BLaER1 treated with 17β-estradiol and CSF1 and Interleukin-3, amounts not matched to agents 10 nM and 100 nM (cell line): ENCODE results near the gene HAND2.

Source experiments
- H3K27ac ChIP-seq, 11 experiments: shearing (Covaris generic); formaldehyde crosslinking; 2 replicates each; pipeline ENCODE4 v1.8.1; 2022
- H3K27me3 ChIP-seq, 11 experiments: shearing (Covaris generic); formaldehyde crosslinking; 2 replicates each; pipeline ENCODE4 v1.8.1; 2022
- H3K36me3 ChIP-seq, 11 experiments: shearing (Covaris generic); formaldehyde crosslinking; 2 replicates each; pipeline ENCODE4 v1.8.1; 2022
- H3K4me1 ChIP-seq, 10 experiments: shearing (Covaris generic); formaldehyde crosslinking; 2 replicates each; pipeline ENCODE4 v1.8.1; 2022
- H3K4me2 ChIP-seq, 11 experiments: shearing (Covaris generic); formaldehyde crosslinking; 2 replicates each; pipeline ENCODE4 v1.8.1; 2022
- H3K4me3 ChIP-seq, 10 experiments: shearing (Covaris generic); formaldehyde crosslinking; 2 replicates each; pipeline ENCODE4 v1.8.1; 2022
- H3K9ac ChIP-seq, 11 experiments: shearing (Covaris generic); formaldehyde crosslinking; 2 replicates each; pipeline ENCODE4 v1.8.1; 2022
- H3K9me3 ChIP-seq, 11 experiments: shearing (Covaris generic); formaldehyde crosslinking; replicated peaks in 1 of 11; 2 replicates each; pipeline ENCODE4 v1.8.1; 2022
- H4K20me1 ChIP-seq, 11 experiments: shearing (Covaris generic); formaldehyde crosslinking; 2 replicates each; pipeline ENCODE4 v1.8.1; 2022
- Cebpa-rat ChIP-seq, 11 experiments: shearing (Covaris generic); IDR thresholded peaks; 2 replicates each; pipeline ENCODE4 v1.8.1; 2022

The HAND2 gene

DNA sequence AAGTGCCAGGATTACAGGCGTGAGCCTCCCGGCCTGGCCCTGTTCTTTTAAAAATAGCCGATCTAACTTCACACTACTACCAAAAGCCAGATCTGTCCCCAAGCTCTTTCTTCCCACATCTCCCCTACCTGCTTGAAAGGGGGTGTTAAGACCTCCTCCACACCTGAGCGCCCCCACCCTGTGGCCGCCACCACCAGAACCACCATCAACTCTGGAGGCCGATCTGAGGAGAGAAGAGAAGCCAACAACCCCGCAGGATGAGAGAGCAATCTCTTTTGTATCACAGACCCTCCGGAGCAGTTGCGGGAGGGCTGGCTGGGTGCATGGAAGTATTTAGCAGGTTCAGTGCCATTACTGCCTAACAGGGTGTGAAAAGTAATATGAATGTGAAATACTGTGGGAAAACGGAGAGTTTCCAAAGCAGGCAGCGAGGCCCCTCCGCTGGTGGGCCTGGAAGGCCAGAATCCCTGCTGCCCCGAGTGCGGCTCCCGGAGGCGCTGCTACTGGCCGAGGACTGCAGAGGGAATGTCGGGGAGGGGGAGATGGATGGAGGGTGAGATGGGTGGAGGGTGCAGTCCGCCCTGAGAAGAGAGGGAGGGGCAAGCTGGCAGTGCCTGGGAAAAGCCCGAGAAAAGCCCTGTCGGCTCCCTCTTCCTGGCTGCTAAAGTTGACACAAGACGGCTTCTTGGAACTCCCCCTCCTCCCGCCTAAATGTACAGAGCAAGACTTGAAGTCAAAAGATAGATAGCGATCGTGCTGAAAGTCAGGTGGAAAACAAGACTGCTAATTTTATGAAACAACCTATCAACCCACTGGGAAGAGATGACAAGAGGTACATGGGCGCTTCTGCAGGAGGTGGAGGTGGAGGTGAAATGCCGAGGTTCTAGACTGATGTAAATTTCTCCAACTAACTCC is 22.3 kb downstream of the HAND2 start:
- no peak overlapping the region for H3K9ac ChIP-seq
- H3K4me2 ChIP-seq, result no peak overlapping the region
- no peaks in the 10 kb centered on the region for H3K36me3 ChIP-seq
- H3K4me3 ChIP-seq, result no peak overlapping the region
- peaks cover 26 to 43% (median 32%) of the 10 kb centered on the region in 11 experiments for H3K9me3 ChIP-seq
- no peak overlapping the region for H3K27ac ChIP-seq
- TF ChIP-seq Cebpa-rat (IDR thresholded peaks at IDR 0.05), result no peak
- H4K20me1 ChIP-seq, result no peaks in the 10 kb centered on the region
- peaks cover 0 to 24% (median 8%) of the 10 kb centered on the region in 11 experiments; a peak in 11 of 22 replicates for H3K27me3 ChIP-seq
- H3K4me1 ChIP-seq, result peaks cover 0 to 27% (median 2%) of the 10 kb centered on the region in 10 experiments; a peak in 8 of 20 replicates

DNA sequence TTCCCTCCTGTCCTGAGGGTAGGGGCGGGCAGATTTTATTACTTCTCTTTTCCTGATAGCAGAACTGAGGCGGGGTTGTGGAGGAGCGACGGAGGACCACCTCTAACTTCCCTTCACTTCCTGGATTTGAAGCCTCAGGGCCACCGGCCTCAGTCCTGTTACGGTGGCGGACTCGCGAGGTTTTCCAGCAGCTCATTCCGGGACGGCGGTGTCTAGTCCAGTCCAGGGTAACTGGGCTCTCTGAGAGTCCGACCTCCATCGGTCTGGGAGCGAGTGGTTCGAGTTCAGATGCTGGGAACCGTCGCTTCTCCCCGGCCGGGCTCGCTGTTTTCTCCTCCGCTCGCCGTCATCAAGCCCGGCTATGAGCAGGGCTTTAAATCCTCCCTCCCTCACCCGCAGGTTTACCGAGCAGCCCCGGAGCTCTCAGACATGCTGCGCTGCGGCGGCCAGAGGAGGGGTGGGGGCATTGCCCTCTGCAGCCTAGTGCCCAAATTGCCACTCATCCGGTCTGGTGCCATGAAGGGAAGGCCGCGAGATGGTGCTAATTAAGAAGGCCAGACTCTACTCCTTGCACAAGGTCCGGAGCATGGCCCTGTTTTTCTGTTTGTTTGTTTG is 23.3 kb downstream of the HAND2 start:
- TF ChIP-seq Cebpa-rat (IDR thresholded peaks at IDR 0.05), result no peak
- Histone ChIP-seq H3K4me3 (no peak overlapping the region), H3K27me3 (peaks cover 0 to 24% (median 8%) of the 10 kb centered on the region in 11 experiments; a peak in 11 of 22 replicates)

DNA sequence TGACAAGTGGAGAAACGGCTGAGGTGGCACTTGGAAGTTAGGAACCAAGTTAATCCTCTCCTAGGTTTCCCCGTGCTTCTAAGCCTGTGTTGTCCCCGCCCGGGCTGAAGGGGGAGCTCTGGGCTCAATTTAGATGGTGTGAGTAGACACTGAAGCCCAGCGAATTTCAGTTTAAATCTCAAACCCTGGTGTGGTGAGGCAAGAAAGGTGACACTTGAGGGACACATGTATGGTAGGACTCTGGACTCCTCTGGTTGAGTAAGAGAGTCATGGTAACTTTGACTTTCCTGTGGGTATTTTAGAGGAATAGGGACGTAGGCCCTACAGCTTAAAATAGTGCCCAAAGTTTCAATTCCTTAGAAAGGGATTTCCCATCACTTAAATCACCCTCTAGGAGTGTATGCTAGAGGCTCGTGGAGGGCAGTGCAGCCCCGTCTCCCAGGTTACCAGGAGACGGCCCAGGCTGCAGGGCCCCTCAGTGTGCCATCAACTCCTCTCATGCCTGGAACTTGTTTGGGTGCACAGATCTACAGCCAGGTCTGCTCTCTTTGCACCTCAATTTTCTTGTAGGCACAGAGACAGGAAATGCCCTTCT is 24.0 kb downstream of the HAND2 start:
- H3K4me2 ChIP-seq, result peak overlapping the region in 5 of 11 experiments; percentile 31 to 68 (median 39); a peak in 9 of 22 replicates

More for the DNA sequence above, 23.3 kb downstream of the HAND2 start:
- Histone ChIP-seq H4K20me1 (no peaks in the 10 kb centered on the region), H3K36me3 (no peaks in the 10 kb centered on the region), H3K4me2 (peak overlapping the region in 4 of 11 experiments; percentile 38 to 68 (median 42); a peak in 5 of 22 replicates), H3K4me1 (peaks cover 0 to 34% (median 2%) of the 10 kb centered on the region in 10 experiments; a peak in 8 of 20 replicates), H3K9me3 (peaks cover 26 to 43% (median 33%) of the 10 kb centered on the region in 11 experiments), H3K27ac (no peak overlapping the region), H3K9ac (no peak overlapping the region)

DNA sequence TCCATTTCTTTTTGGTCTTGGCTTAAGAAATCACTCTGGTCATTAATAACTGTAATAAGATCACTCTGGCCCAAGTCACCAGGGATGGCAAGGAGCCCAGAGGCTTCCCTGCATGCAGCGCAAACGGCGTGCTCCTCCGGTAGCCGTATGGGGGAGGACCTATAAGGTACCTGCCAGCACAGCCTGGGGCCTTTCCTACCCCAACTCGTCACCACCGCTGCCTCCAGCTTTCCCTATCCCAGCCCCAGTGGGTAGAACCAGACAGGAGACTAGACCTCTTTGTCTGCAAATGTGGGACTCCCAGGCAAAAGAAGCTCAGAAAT is 25.9 kb downstream of the HAND2 start:
- Histone ChIP-seq H3K27me3 (peaks cover 0 to 17% (median 5%) of the 10 kb centered on the region in 11 experiments; a peak in 10 of 22 replicates), H3K4me3 (no peak overlapping the region), H3K4me1 (peaks cover 0 to 34% (median 2%) of the 10 kb centered on the region in 10 experiments; a peak in 8 of 20 replicates), H3K4me2 (peak overlapping the region in 1 of 11 experiments; percentile 57; a peak in 1 of 22 replicates), H3K36me3 (no peaks in the 10 kb centered on the region), H3K9me3 (peaks cover 27 to 49% (median 37%) of the 10 kb centered on the region in 11 experiments), H3K27ac (no peak overlapping the region), H3K9ac (no peak overlapping the region), H4K20me1 (no peaks in the 10 kb centered on the region)
- TF ChIP-seq Cebpa-rat (IDR thresholded peaks at IDR 0.05), result no peak

More for the DNA sequence above, 24.0 kb downstream of the HAND2 start:
- Histone ChIP-seq H3K36me3 (no peaks in the 10 kb centered on the region), H3K9me3 (peaks cover 30 to 49% (median 39%) of the 10 kb centered on the region in 11 experiments), H3K4me1 (peaks cover 0 to 34% (median 2%) of the 10 kb centered on the region in 10 experiments; a peak in 8 of 20 replicates), H3K27me3 (peaks cover 0 to 24% (median 8%) of the 10 kb centered on the region in 11 experiments; a peak in 11 of 22 replicates), H3K4me3 (no peak overlapping the region), H3K9ac (peak overlapping the region in 1 of 11 experiments; percentile 28; a peak in 1 of 22 replicates), H4K20me1 (no peaks in the 10 kb centered on the region), H3K27ac (no peak overlapping the region)
- TF ChIP-seq Cebpa-rat (IDR thresholded peaks at IDR 0.05), result no peak

DNA sequence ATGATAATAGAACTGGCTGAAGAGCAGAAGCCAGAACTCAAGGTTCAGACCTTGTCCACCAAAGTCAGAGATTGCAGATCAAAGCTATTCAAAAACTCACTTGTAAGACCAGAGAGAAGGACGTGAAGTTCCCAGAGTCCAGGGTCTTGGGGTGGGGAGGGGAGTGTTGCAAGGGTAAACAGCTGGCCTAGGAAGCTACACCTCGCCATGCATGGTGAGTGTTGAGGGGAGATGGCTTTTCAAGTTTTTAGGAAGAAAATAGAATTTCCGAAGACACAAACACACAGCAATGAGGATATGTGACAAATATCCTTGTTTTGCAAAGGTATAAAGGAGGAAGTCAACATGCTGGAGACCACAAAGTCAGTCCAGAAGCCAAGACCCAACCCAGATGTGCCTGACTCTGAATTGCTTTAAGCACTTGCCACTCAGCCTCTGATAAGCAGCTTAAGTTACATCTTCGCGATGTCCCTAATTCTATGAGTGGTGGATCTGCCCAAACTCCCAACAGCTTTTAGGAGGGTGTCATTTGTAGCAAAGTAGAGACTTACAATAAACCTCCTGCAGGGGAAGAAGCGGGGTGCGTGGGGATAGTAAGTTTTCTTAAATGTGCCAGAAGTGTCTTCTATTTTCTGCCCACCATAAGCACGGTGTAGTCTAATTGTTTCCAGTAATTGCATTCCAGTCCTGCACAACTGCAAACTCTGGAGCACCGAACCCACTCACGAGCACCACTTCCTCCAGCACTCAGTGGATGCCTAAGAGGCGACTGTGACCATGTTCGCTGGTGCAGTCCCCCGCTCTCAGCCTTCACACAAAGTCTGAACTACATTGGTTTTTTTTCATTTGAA is 26.5 kb downstream of the HAND2 start:
- Histone ChIP-seq H3K4me2 (peak overlapping the region in 1 of 11 experiments; percentile 57; a peak in 3 of 22 replicates), H4K20me1 (no peaks in the 10 kb centered on the region), H3K9ac (no peak overlapping the region), H3K4me3 (no peak overlapping the region), H3K36me3 (no peaks in the 10 kb centered on the region), H3K9me3 (peaks cover 21 to 43% (median 31%) of the 10 kb centered on the region in 11 experiments), H3K27me3 (peaks cover 0 to 12% (median 5%) of the 10 kb centered on the region in 11 experiments; a peak in 10 of 22 replicates), H3K4me1 (peaks cover 0 to 36% (median 2%) of the 10 kb centered on the region in 10 experiments; a peak in 8 of 20 replicates), H3K27ac (no peak overlapping the region)
- TF ChIP-seq Cebpa-rat (IDR thresholded peaks at IDR 0.05), result no peak

DNA sequence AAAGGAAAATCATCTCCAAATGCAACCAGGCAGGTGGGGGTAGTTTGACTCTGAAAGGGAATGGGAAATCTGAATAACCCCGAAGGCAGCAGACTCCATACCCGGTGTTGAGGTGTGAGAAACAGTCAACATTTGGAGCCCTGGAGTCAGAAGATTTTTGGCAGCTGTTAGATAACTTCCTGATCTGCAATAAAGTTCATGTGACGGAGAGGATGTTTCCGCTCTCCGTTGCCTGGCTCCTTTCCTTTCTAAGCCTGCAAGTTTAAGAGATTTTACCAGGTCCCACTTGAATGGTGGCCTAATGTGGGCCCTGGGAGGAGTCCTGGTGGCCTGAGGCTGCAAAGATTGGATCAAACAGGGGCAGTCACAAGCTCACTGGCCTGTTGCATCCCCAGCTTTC is 27.7 kb downstream of the HAND2 start:
- H3K9me3 ChIP-seq, result peaks cover 9 to 30% (median 21%) of the 10 kb centered on the region in 11 experiments; a peak in 18 of 22 replicates
- H3K36me3 ChIP-seq, result no peaks in the 10 kb centered on the region
- no peak for TF ChIP-seq Cebpa-rat (IDR thresholded peaks at IDR 0.05)
- H3K27ac ChIP-seq, result no peak overlapping the region
- peaks cover 0 to 49% (median 2%) of the 10 kb centered on the region in 10 experiments; a peak in 8 of 20 replicates for H3K4me1 ChIP-seq
- H3K4me2 ChIP-seq, result peak overlapping the region in 2 of 11 experiments; percentile 20 to 57; a peak in 3 of 22 replicates
- no peak overlapping the region for H3K4me3 ChIP-seq
- H3K9ac ChIP-seq, result no peak overlapping the region
- H3K27me3 ChIP-seq, result peaks cover 0 to 3% (median 0%) of the 10 kb centered on the region in 11 experiments; a peak in 3 of 22 replicates
- H4K20me1 ChIP-seq, result no peaks in the 10 kb centered on the region

DNA sequence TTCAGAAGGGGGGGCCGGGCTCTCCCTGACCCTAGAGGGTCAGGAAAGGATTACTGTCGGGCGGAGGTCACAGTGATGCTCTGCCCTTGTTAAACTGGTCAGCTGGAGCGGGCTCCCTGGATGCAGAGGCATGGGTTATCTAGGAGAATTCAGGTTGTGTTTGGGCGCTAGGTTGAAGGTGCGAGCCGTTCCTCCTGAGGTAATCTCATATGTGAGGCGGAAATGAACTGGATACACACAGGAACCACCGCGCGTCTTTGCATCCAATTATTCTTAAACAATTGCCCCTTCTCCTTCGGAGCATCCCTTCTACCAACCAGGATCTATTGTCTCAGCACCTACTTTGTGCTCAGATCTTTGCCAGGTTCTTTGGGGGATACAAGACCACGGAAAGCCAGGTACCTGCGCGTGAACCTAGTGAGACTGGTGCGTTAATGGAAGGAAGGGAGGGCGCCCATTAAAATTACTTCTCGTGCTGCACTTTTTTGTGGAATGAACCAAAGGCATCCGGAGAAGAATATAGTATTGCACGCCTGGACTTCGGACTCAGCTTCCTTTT is 28.4 kb downstream of the HAND2 start:
- Histone ChIP-seq H3K9me3 (peaks cover 9 to 26% (median 17%) of the 10 kb centered on the region in 11 experiments; a peak in 18 of 22 replicates), H3K9ac (no peak overlapping the region), H3K27me3 (no peaks in the 10 kb centered on the region; a peak in 1 of 22 replicates), H4K20me1 (no peaks in the 10 kb centered on the region), H3K4me2 (no peak overlapping the region), H3K4me3 (no peak overlapping the region), H3K36me3 (no peaks in the 10 kb centered on the region), H3K27ac (no peak overlapping the region), H3K4me1 (peaks cover 0 to 53% (median 2%) of the 10 kb centered on the region in 10 experiments; a peak in 8 of 20 replicates)
- no peak for TF ChIP-seq Cebpa-rat (IDR thresholded peaks at IDR 0.05)
